Body of pancreas (tissue), 4 donors: ENCODE results near the gene OGFR. TPM values are rescaled to one million over a fixed set of nuclear protein-coding genes. Genes with fewer than 3 reads are reported as not detected.

Experiments
- ATAC-seq: fragments of 150-250 bp; one replicate; pipeline ENCODE4 v1.9.1; 2016
- DNase-seq, 4 donors: peaks; one replicate each; pipeline ENCODE4 v3.0.0-alpha.2; 2019
- H3K27ac ChIP-seq, 4 donors: fragments of 200-600 bp; sonication (generic); 1 replicate in 3 of 4; 2 replicates in 1 of 4; pipeline versions ENCODE4 v1.5.1 to v1.6.1; 2016 to 2019; ENCODE audit warnings: mild to moderate bottlenecking in 1 of 4, mixed read lengths in 1 of 4, moderate library complexity in 1 of 4
- H3K27me3 ChIP-seq, 2 donors: fragments of 200-600 bp; sonication (generic); one replicate each; pipeline ENCODE4 v1.6.0; 2016; ENCODE audit warnings: mild to moderate bottlenecking in 1 of 2
- H3K36me3 ChIP-seq, 2 donors: fragments of 200-600 bp; sonication (generic); replicated peaks in 1 of 2; 2 replicates each; pipeline ENCODE4 v1.5.1; 2016; ENCODE audit warnings: low read depth in 2 of 2; ENCODE audit not compliant: insufficient read depth in 1 of 2
- H3K4me1 ChIP-seq: fragments of 200-600 bp; sonication (generic); one replicate; pipeline ENCODE4 v1.6.0; 2016
- H3K4me3 ChIP-seq, 2 donors: fragments of 200-600 bp; sonication (generic); 1 replicate in 1 of 2; 2 replicates in 1 of 2; pipeline ENCODE4 v1.5.1; 2016 to 2019
- H3K9me3 ChIP-seq, 3 donors: fragments of 200-600 bp; sonication (generic); 1 replicate in 2 of 3; 2 replicates in 1 of 3; pipeline ENCODE4 v1.5.1; 2016
- POLR2A ChIP-seq, 3 donors: fragments of 450-650 bp; IDR thresholded peaks; one replicate each; pipeline ENCODE4 v1.6.1; 2016; ENCODE audit warnings: antibody characterized with exemption in 3 of 3, mild to moderate bottlenecking in 2 of 3
- WGBS, 2 donors: methylation state at CpG; one replicate each; pipeline ENCODE4 v1.1.5; 2017; 5-methylcytosine and 5-hydroxymethylcytosine counted together
- intact Hi-C: fragments of 100-400 bp; cut with DNase I; formaldehyde crosslinking; loops from one replicate; pipeline ENCODE4 v1.15.1; 2023
- total RNA-seq, 2 donors: library from RNA; depleted of rRNA; stranded (reverse); fragments of >200 nt; gene quantifications; one replicate each; pipeline ENCODE4 v1.1.0, GENCODE V29; 2016
- TF ChIP-seq, protein P1 (sequence below), 7 experiments: fragments of 450-650 bp in 4 of 7; fragments of 200-600 bp in 3 of 7; sonication (generic) in 3 of 7; IDR thresholded peaks; one replicate each; pipeline ENCODE4 v1.5.1; 2016 to 2019; ENCODE audit warnings: antibody characterized with exemption in 7 of 7

OGFR gene
- total RNA-seq, 2 donors from 2014 or later: 46.4 to 47.8 TPM

DNA sequence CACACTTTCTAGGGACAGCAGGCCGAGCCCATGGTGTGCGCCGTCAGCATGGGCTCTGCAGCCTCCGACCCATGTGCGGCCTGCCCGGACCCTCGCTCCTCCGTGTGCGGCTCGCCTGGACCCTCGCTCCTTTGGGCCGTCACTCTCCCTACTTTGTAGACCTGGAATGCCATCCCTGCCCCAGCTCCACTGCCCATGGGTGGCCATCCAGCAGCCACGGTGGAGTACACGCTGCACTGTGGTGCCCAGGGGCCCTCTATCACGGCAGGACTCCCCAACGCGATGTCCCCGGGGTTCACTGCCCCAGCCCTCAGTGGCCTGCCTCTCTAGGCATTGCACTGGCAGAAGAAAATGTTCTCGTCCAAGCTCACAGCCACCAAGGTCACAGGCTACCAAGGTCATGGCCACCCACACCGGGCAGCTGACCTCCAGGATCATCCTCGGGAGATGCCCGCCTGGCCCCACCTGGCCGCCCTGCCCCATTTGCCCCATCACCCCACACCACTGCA, 32.5 kb upstream of the OGFR start:
- 33 to 53% methylated on average over 5 to 23 of the region's 23 CpGs for WGBS, 2 donors
- DNase-seq (no peak), ATAC-seq (no peak)
- H3K27me3 ChIP-seq: no peaks in the 10 kb centered on the region
- intact Hi-C loops: no loop called here
- H3K36me3 ChIP-seq: no peaks in the 10 kb centered on the region
- H3K9me3 ChIP-seq: no peaks in the 10 kb centered on the region
- TF ChIP-seq POLR2A (IDR thresholded peaks at IDR 0.05): no peak
- TF ChIP-seq, protein P1, sequence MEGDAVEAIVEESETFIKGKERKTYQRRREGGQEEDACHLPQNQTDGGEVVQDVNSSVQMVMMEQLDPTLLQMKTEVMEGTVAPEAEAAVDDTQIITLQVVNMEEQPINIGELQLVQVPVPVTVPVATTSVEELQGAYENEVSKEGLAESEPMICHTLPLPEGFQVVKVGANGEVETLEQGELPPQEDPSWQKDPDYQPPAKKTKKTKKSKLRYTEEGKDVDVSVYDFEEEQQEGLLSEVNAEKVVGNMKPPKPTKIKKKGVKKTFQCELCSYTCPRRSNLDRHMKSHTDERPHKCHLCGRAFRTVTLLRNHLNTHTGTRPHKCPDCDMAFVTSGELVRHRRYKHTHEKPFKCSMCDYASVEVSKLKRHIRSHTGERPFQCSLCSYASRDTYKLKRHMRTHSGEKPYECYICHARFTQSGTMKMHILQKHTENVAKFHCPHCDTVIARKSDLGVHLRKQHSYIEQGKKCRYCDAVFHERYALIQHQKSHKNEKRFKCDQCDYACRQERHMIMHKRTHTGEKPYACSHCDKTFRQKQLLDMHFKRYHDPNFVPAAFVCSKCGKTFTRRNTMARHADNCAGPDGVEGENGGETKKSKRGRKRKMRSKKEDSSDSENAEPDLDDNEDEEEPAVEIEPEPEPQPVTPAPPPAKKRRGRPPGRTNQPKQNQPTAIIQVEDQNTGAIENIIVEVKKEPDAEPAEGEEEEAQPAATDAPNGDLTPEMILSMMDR (IDR thresholded peaks at IDR 0.05): no peak
- peak overlapping the region; percentile 55 to 88 (median 80) for H3K27ac ChIP-seq
- peaks cover 73% of the 10 kb centered on the region for H3K4me1 ChIP-seq
- no peak overlapping the region for H3K4me3 ChIP-seq

DNA sequence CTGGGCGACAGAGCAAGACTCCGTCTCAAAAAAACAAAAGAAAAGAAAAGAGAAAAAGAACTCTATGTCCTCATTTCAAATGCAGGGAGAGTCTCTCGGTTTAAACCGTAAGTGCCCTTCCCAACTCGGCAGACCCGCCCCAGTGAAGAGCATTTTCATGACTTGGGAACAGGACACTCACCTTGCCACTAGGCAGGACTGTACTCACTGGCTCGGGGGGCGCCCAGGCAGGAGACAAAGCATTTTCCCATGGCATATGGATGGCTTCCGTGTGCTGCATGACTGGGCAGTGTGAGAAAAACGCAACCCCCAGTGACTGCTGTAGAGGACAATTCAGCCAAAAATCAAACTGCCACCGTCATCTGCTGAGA, 32.0 kb upstream of the OGFR start:
- intact Hi-C loops: no loop called here
- TF ChIP-seq POLR2A (IDR thresholded peaks at IDR 0.05): no peak
- TF ChIP-seq, protein P1 (IDR thresholded peaks at IDR 0.05): no peak
- Histone ChIP-seq H3K4me1 (peaks cover 73% of the 10 kb centered on the region), H3K4me3 (no peak overlapping the region), H3K9me3 (no peaks in the 10 kb centered on the region), H3K36me3 (no peaks in the 10 kb centered on the region), H3K27ac (peak overlapping the region; percentile 55 to 88 (median 80)), H3K27me3 (no peaks in the 10 kb centered on the region)
- ATAC-seq (no peak), DNase-seq (no peak)
- 21 to 34% methylated on average over 11 of the region's 11 CpGs for WGBS, 2 donors

DNA sequence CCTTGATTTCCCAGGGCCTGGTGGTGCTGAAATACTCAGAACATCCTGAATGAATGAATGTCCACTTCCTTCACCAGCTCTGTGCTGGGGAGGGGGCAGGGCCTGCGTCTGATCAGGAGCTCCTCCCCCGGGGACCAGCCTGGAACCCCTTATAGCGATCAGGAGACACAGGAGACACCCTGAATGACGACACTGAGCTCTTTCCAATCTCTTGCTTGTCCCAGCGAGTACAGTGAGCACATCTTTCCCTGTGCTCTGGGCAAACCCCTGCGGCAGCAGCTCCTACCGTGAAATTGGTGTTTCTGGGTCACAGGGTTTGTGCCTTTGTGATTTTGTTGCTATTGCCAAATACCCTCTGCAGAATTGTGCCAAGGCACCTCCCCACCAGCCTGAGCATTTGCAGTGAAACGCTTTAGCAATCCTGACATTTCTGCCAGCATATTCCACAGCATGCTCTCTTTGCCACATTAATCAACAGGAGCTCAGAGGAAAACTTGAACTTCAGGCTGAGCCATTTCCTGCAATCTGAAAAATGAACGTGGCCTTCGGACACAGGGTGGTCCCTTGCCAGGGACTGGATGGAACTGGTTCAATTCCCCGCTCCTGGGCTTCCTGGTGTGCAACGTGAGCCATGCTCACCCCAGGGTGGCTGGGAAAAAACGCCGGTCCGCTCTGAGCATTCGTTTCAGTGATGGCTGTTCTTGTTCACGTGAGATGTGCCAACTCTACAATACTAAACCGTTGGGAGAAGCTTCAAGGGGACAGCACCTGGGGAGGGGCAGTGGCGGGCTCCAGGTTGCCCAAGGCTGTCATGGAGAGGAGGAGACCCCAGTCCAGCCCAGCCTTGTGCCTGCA, 31.4 kb upstream of the OGFR start:
- intact Hi-C loops: no loop called here
- peak in 2 of 3 donors; percentile 55 to 58 for TF ChIP-seq POLR2A (IDR thresholded peaks at IDR 0.05)
- TF ChIP-seq, protein P1 (IDR thresholded peaks at IDR 0.05): no peak
- ATAC-seq: peak; percentile 54
- peak; percentile 41 to 69 (median 61) for DNase-seq
- peaks cover 66% of the 10 kb centered on the region for H3K4me1 ChIP-seq
- no peaks in the 10 kb centered on the region for H3K27me3 ChIP-seq
- 10 to 24% methylated on average over 14 to 19 of the region's 19 CpGs for WGBS, 2 donors
- no peaks in the 10 kb centered on the region for H3K36me3 ChIP-seq
- H3K4me3 ChIP-seq: no peak overlapping the region
- no peaks in the 10 kb centered on the region for H3K9me3 ChIP-seq
- peak overlapping the region; percentile 50 to 88 (median 80) for H3K27ac ChIP-seq

DNA sequence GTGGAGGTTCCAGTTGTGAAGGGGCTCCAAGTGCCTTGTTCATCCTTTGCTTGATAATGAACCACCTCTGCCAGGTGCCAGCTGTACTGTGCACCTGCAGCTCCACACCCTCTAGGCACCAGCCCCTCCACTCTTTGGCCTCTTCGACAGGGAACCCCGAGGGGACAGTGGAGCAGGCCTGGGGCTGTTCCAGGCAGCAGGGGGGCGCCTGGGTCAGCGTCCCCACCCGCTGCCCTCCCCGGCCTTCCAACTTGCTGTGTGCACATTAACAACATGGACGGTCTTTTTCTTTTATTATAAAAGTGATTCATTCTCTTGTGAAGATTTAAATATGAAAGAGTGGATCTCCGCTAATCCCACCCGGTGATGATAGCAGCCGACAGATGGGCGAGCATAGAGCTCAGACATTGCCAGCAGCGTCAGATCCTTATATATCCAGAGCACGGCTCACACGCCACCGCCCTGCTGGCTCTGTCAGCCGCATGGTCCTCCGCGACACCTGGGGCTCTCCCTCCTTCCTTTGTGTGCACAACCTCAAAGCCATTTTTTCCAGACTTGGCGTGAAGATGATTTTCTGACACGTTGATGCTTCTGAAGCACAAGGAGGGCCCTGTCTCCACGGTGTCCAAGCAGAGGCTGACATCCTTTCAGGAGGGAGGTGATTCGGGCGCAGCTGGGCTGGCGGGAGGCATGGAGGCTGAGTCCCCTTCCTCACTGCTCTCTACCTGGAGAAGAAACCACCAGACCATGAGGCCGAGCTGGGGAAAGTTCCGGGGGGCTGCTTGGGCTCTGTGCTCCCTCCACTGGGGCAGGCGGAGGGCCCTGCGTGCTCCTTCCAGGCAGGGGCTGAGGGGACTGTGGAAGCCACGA, 30.6 kb upstream of the OGFR start:
- DNase-seq (no peak), ATAC-seq (no peak)
- Histone ChIP-seq H3K9me3 (no peaks in the 10 kb centered on the region), H3K36me3 (no peaks in the 10 kb centered on the region), H3K4me1 (peaks cover 58% of the 10 kb centered on the region), H3K4me3 (no peak overlapping the region), H3K27ac (peak overlapping the region; percentile 23 to 88 (median 80)), H3K27me3 (no peaks in the 10 kb centered on the region)
- intact Hi-C loops: no loop called here
- TF ChIP-seq, protein P1 (IDR thresholded peaks at IDR 0.05): no peak
- TF ChIP-seq POLR2A (IDR thresholded peaks at IDR 0.05): no peak
- 53 to 59% methylated on average over 27 to 29 of the region's 29 CpGs for WGBS, 2 donors
